Neural cell (in vitro differentiated cells): Measurements from ENCODE around the gene NUCB1. TPM values are rescaled to one million over a fixed set of nuclear protein-coding genes. Genes with fewer than 3 reads are reported as not detected.

Source experiments
- H2AFZ ChIP-seq: fragments of 200-600, 300-800 bp; sonication (generic), shearing (Covaris generic); 2 replicates; pipeline ENCODE4 v1.6.0; 2014; ENCODE audit warnings: low read depth, mild to moderate bottlenecking, antibody characterized with exemption, low read length, moderate library complexity
- H3F3A ChIP-seq: fragments of 200-600 bp; shearing (Covaris generic); 2 replicates; pipeline ENCODE4 v1.6.1; 2016; ENCODE audit warnings: mild to moderate bottlenecking, moderate library complexity, mixed read lengths, antibody characterized with exemption, low read length; ENCODE audit not compliant: insufficient read depth, poor library complexity, severe bottlenecking
- H3K27ac ChIP-seq: fragments of 200-600, 300-800 bp; sonication (generic), shearing (Covaris generic); 2 replicates; pipeline ENCODE4 v1.5.1; 2014; ENCODE audit warnings: mild to moderate bottlenecking, low read length, moderate library complexity
- H3K27me3 ChIP-seq: fragments of 300-800, 200-600 bp; sonication (generic), shearing (Covaris generic); 2 replicates; pipeline ENCODE4 v1.6.0; 2014; ENCODE audit warnings: mild to moderate bottlenecking, low read depth, low read length, moderate library complexity; ENCODE audit not compliant: insufficient read depth
- H3K36me3 ChIP-seq: fragments of 300-800, 200-600 bp; sonication (generic), shearing (Covaris generic); 2 replicates; pipeline ENCODE4 v1.5.1; 2014; ENCODE audit warnings: mild to moderate bottlenecking, antibody characterized with exemption, low read length, moderate library complexity; ENCODE audit not compliant: insufficient read depth
- H3K4me2 ChIP-seq: fragments of 300-800, 200-600 bp; sonication (generic), shearing (Covaris generic); 2 replicates; pipeline ENCODE4 v1.6.0; 2014; ENCODE audit warnings: mild to moderate bottlenecking, low read length
- H3K4me3 ChIP-seq: fragments of 300-800, 200-600 bp; sonication (generic), shearing (Covaris generic); 2 replicates; pipeline ENCODE4 v1.5.1; 2014; ENCODE audit warnings: mild to moderate bottlenecking, low read length, moderate library complexity
- H3K79me2 ChIP-seq: fragments of 200-600 bp; shearing (Covaris generic); replicated peaks from 2 replicates; pipeline ENCODE4 v1.6.0; 2014; ENCODE audit warnings: mild to moderate bottlenecking, low read length, moderate library complexity; ENCODE audit not compliant: insufficient read depth
- H3K9ac ChIP-seq: fragments of 300-800, 200-600 bp; sonication (generic), shearing (Covaris generic); 2 replicates; pipeline ENCODE4 v1.6.1; 2016; ENCODE audit warnings: mild to moderate bottlenecking, low read length, mixed read lengths
- H3K9me2 ChIP-seq: fragments of 200-600 bp; shearing (Covaris generic); 2 replicates; pipeline ENCODE4 v1.6.1; 2016; ENCODE audit warnings: mild to moderate bottlenecking, low read length, mixed read lengths; ENCODE audit not compliant: insufficient read depth
- H3K9me3 ChIP-seq: fragments of 200-600, 300-800 bp; sonication (generic), shearing (Covaris generic); 2 replicates; pipeline ENCODE4 v1.6.1; 2016; ENCODE audit warnings: mild to moderate bottlenecking, mixed run types, low read length, moderate library complexity, mixed read lengths
- H4K20me1 ChIP-seq: fragments of 200-600 bp; shearing (Covaris generic); 2 replicates; pipeline ENCODE4 v1.6.1; 2016; ENCODE audit warnings: mild to moderate bottlenecking, mixed run types; ENCODE audit not compliant: insufficient read depth
- CTCF ChIP-seq: fragments of 450-650 bp; IDR thresholded peaks from 2 replicates; pipeline ENCODE4 v1.5.1; 2014; ENCODE audit warnings: antibody characterized with exemption, mild to moderate bottlenecking, moderate library complexity; ENCODE audit not compliant: poor library complexity, severe bottlenecking
- EP300 ChIP-seq: fragments of 450-650 bp; conservative IDR thresholded peaks from 2 replicates; pipeline ENCODE4 v1.6.1; 2014; ENCODE audit warnings: antibody characterized with exemption, mild to moderate bottlenecking, moderate library complexity; ENCODE audit not compliant: poor library complexity, severe bottlenecking
- EZH2 ChIP-seq: fragments of 200-600, 300-800 bp; shearing (Covaris generic), sonication (generic); IDR thresholded peaks from 2 replicates; pipeline ENCODE4 v1.6.1; 2014; ENCODE audit warnings: antibody characterized with exemption, low read length, borderline replicate concordance, mild to moderate bottlenecking; ENCODE audit not compliant: insufficient read depth, poor library complexity, severe bottlenecking
- MXI1 ChIP-seq: fragments of 450-650 bp; conservative IDR thresholded peaks from 2 replicates; pipeline ENCODE4 v1.6.1; 2014; ENCODE audit warnings: antibody characterized with exemption, mild to moderate bottlenecking; ENCODE audit not compliant: poor library complexity, severe bottlenecking
- POLR2AphosphoS5 ChIP-seq: IDR thresholded peaks from 2 replicates; pipeline ENCODE4 v1.6.1; 2012
- RAD21 ChIP-seq: fragments of 450-650 bp; conservative IDR thresholded peaks from 2 replicates; pipeline ENCODE4 v1.6.1; 2014; ENCODE audit warnings: antibody characterized with exemption, mild to moderate bottlenecking, moderate library complexity
- REST ChIP-seq: IDR thresholded peaks from 2 replicates; pipeline ENCODE4 v1.6.1; 2012; ENCODE audit warnings: borderline replicate concordance
- SMC3 ChIP-seq: fragments of 450-650 bp; conservative IDR thresholded peaks from 2 replicates; pipeline ENCODE4 v1.6.1; 2014; ENCODE audit warnings: antibody characterized with exemption, mild to moderate bottlenecking, moderate library complexity; ENCODE audit not compliant: poor library complexity
- TAF1 ChIP-seq: IDR thresholded peaks from 2 replicates; pipeline ENCODE4 v1.6.1; 2012; ENCODE audit warnings: low read depth
- polyA plus RNA-seq: library from polyadenylated mRNA; depleted of rRNA; stranded (reverse); fragments of >200 nt; gene quantifications from 2 replicates; pipeline ENCODE4 v1.2.3, GENCODE V29; 2014

NUCB1 gene
- polyA plus RNA-seq, 1 donor from 2014 or later, result 80.0 TPM

- H3K9me3 ChIP-seq, result no peaks in the 10 kb centered on the region
- no peak overlapping the region for H2AFZ ChIP-seq
- H3K4me2 ChIP-seq, result no peak overlapping the region
- no peaks in the 10 kb centered on the region for H3K36me3 ChIP-seq
- no peaks in the 10 kb centered on the region for H3K27me3 ChIP-seq
- H3K9me2 ChIP-seq, result no peaks in the 10 kb centered on the region
- H3K9ac ChIP-seq, result no peak overlapping the region
- H3K27ac ChIP-seq, result no peak overlapping the region
- no peaks in the 10 kb centered on the region for H4K20me1 ChIP-seq
- peaks cover 6% of the 10 kb centered on the region for H3K79me2 ChIP-seq
- TF ChIP-seq EZH2 (no peak), SMC3 (no peak), MXI1 (no peak), TAF1 (no peak), POLR2AphosphoS5 (no peak), EP300 (no peak), REST (no peak), CTCF (no peak), RAD21 (no peak)
- no peak overlapping the region for H3K4me3 ChIP-seq
- H3F3A ChIP-seq, result no peaks in the 10 kb centered on the region
Measured at GRCh38 chr19:48962849-48963165, 62.7 kb downstream of the NUCB1 start.

GRCh38 chr19:48963371-48964204, 63.5 kb downstream of the NUCB1 start:
- Histone ChIP-seq H3K27me3 (no peaks in the 10 kb centered on the region), H3K27ac (no peak overlapping the region), H3K36me3 (no peaks in the 10 kb centered on the region), H3K4me3 (peak overlapping the region; percentile 80), H4K20me1 (no peaks in the 10 kb centered on the region), H3K9me2 (no peaks in the 10 kb centered on the region), H2AFZ (no peak overlapping the region), H3K4me2 (no peak overlapping the region), H3K79me2 (peaks cover 6% of the 10 kb centered on the region), H3K9me3 (no peaks in the 10 kb centered on the region), H3K9ac (no peak overlapping the region), H3F3A (no peaks in the 10 kb centered on the region)
- TF ChIP-seq RAD21, result no peak
- no peak for TF ChIP-seq POLR2AphosphoS5
- TF ChIP-seq REST, result no peak
- TF ChIP-seq CTCF, result no peak
- no peak for TF ChIP-seq MXI1
- TF ChIP-seq EP300, result no peak
- TF ChIP-seq TAF1, result no peak
- no peak for TF ChIP-seq SMC3
- TF ChIP-seq EZH2, result no peak
